ENCODE data around the gene DCBLD2. TPM values are rescaled to one million over a fixed set of nuclear protein-coding genes. Genes with fewer than 3 reads are reported as not detected.

DCBLD2 gene
- total and polyA plus RNA-seq, 2 of the 13 experiments (the other 11 are each of a cell fraction or from before 2014, with no cell fraction given), result 43.8 to 56.9 TPM

GRCh38 chr3:98846101-98846500 is 55.4 kb downstream of the DCBLD2 start:
- H3K9ac ChIP-seq (ENCODE audit: insufficient read depth, low read depth, low read length), result no peak overlapping the region
- no peaks in the 10 kb centered on the region for H3K79me2 ChIP-seq (ENCODE audit: insufficient read depth, low read length)
- no peak overlapping the region for H3K4me3 ChIP-seq (replicated peaks in 1 of 3; ENCODE audit: insufficient read depth in 1 of 3, low read depth in 2 of 3, low read length in 3 of 3)
- H3K4me2 ChIP-seq (ENCODE audit: low read depth, low read length), result no peak overlapping the region
- ATAC-seq (no peak), DNase-seq (ENCODE audit: low spot score) (no peak), FAIRE-seq (no peak)
- intact Hi-C loops (cut with micrococcal nuclease; ENCODE audit: unreplicated experiment) (no loop called here), in situ Hi-C loops (cut with HindIII; ENCODE audit: extremely low pct_ligation_motif_present, low pct_unique_long_range_greater_than_20kb) (no loop called here)
- ChIA-PET CTCF (ENCODE audit: low intra/inter-chr PET ratio, low total read pairs) (no interaction called here), POLR2A (no interaction called here)
- H3K36me3 ChIP-seq (replicated peaks in 1 of 2; ENCODE audit: control insufficient read depth in 1 of 2, insufficient read depth in 2 of 2, low read length in 2 of 2), result peaks cover 0 to 14% of the 10 kb centered on the region in 2 experiments; a peak in 2 of 5 replicates
- no peaks in the 10 kb centered on the region for H3K4me1 ChIP-seq (ENCODE audit: insufficient read depth, low read length)
- no TSS peak for BruUV-seq (replicated peaks)
- no peak overlapping the region for H2AFZ ChIP-seq (ENCODE audit: low read length)
- H4K20me1 ChIP-seq (ENCODE audit: insufficient read depth, low read length), result no peaks in the 10 kb centered on the region
- H3K27me3 ChIP-seq (ENCODE audit: control insufficient read depth in 1 of 2, insufficient read depth in 2 of 2, low read length in 2 of 2), result no peaks in the 10 kb centered on the region
- no peak overlapping the region for H3K27ac ChIP-seq (ENCODE audit: extremely low read length, insufficient read depth, low read length)
- no peaks in the 10 kb centered on the region for H3K9me3 ChIP-seq (ENCODE audit: low read length)
- TF ChIP-seq EHMT2 (IDR thresholded peaks at IDR 0.05; ENCODE audit: borderline replicate concordance, low read depth, low read length) (no peak), MAFK (conservative IDR thresholded peaks at IDR 0.05 in 1 of 2, IDR thresholded peaks at IDR 0.05 in 1 of 2; ENCODE audit: low read length in 2 of 2) (0 out of 4 replicates have a peak, but pooled peaks of 1 of the 2 experiments have one; percentile 15), RNF2 (conservative IDR thresholded peaks at IDR 0.05; ENCODE audit: low read depth) (no peak), ETV5 (CRISPR knock-in tag; IDR thresholded peaks at IDR 0.05; ENCODE audit: borderline replicate concordance) (no peak)

DNA sequence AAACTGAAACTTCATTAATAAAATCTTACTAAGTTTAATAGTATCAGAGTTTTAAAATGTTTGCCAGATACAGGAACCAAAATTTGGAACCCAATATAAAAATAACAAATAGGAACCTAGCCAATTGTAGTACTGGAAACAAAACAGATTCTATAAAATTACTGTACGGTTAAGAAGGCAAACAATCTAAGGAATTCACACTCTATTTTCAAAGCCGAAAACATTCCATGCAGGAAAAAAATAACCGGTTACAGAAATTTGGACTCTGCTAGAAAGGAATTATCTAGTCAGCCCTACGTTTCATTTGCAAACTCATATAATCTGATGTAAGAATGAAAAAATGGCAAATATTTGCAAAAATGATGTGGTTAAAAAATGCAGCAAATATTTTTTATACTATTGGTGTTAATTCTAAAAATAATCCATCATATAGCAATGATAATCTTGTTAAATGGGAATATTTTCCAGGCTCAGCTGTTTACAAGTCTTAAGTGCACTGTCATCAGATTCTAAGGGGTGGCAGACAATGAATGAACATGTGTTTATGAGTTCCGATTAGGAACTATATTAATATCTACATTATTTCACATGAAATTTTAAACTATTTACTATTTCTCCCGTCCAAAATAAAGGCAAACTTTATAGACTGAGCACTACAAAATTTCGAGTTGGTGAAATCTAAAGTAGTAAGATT is 58.1 kb downstream of the DCBLD2 start:
- no peak for DNase-seq (ENCODE audit: low spot score)
- in situ Hi-C loops (cut with HindIII; ENCODE audit: extremely low pct_ligation_motif_present, low pct_unique_long_range_greater_than_20kb), result no loop called here
- Histone ChIP-seq H3K79me2 (ENCODE audit: insufficient read depth, low read length) (no peaks in the 10 kb centered on the region), H3K9ac (ENCODE audit: insufficient read depth, low read depth, low read length) (no peak overlapping the region), H3K36me3 (replicated peaks in 1 of 2; ENCODE audit: control insufficient read depth in 1 of 2, insufficient read depth in 2 of 2, low read length in 2 of 2) (peaks cover 0 to 19% of the 10 kb centered on the region in 2 experiments; a peak in 3 of 5 replicates), H3K4me3 (replicated peaks in 1 of 3; ENCODE audit: insufficient read depth in 1 of 3, low read depth in 2 of 3, low read length in 3 of 3) (no peak overlapping the region), H4K20me1 (ENCODE audit: insufficient read depth, low read length) (no peaks in the 10 kb centered on the region), H3K4me1 (ENCODE audit: insufficient read depth, low read length) (no peaks in the 10 kb centered on the region), H3K9me3 (ENCODE audit: low read length) (no peaks in the 10 kb centered on the region), H3K27ac (ENCODE audit: extremely low read length, insufficient read depth, low read length) (no peak overlapping the region), H3K4me2 (ENCODE audit: low read depth, low read length) (no peak overlapping the region), H2AFZ (ENCODE audit: low read length) (no peak overlapping the region), H3K27me3 (ENCODE audit: control insufficient read depth in 1 of 2, insufficient read depth in 2 of 2, low read length in 2 of 2) (no peaks in the 10 kb centered on the region)
- 94% methylated on average over 7 of the region's 7 CpGs for WGBS (ENCODE audit: low lambda C conversion rate)
- TF ChIP-seq MAFK (conservative IDR thresholded peaks at IDR 0.05 in 1 of 2, IDR thresholded peaks at IDR 0.05 in 1 of 2; ENCODE audit: low read length in 2 of 2) (peak; percentile 59 to 65), ZMYM3 (CRISPR knock-in tag; IDR thresholded peaks at IDR 0.05) (no peak), IRF1 (CRISPR knock-in tag; IDR thresholded peaks at IDR 0.05; ENCODE audit: low read depth) (no peak), FOXK2 (IDR thresholded peaks at IDR 0.05) (no peak), MAFF (IDR thresholded peaks at IDR 0.05; ENCODE audit: low read depth, low read length) (peak; percentile 53; the same call in 1 of the 2 replicates), MED13 (CRISPR knock-in tag; IDR thresholded peaks at IDR 0.05) (no peak)
- POLR2A ChIA-PET, result no interaction called here
- BruUV-seq (replicated peaks), result no TSS peak
- CTCF ChIA-PET (ENCODE audit: low intra/inter-chr PET ratio, low total read pairs), result no interaction called here
- intact Hi-C loops (cut with micrococcal nuclease; ENCODE audit: unreplicated experiment), result no loop called here
- no peak for FAIRE-seq
- ATAC-seq, result no peak

Measured in HepG2 (cell line).